ENCODE results near the gene SHISA7.

SHISA7 gene

GRCh38 chr19:55459551-55459949, 16.4 kb upstream of the SHISA7 start:
- no peak overlapping the region for H3K27ac ChIP-seq
- H3K36me3 ChIP-seq: no peaks in the 10 kb centered on the region
- no peaks in the 10 kb centered on the region for H3K9me3 ChIP-seq
- peaks cover 12 to 16% of the 10 kb centered on the region in 2 experiments for H3K4me1 ChIP-seq (ENCODE audit: control insufficient read depth in 1 of 2, insufficient read depth in 1 of 2, low read depth in 1 of 2, low read length in 1 of 2)
- no peak overlapping the region for H3K4me3 ChIP-seq (ENCODE audit: low read depth in 1 of 2, low read length in 1 of 2)
- no peaks in the 10 kb centered on the region for H3K27me3 ChIP-seq
- TF ChIP-seq CTCF (IDR thresholded peaks at IDR 0.05): no peak

DNA sequence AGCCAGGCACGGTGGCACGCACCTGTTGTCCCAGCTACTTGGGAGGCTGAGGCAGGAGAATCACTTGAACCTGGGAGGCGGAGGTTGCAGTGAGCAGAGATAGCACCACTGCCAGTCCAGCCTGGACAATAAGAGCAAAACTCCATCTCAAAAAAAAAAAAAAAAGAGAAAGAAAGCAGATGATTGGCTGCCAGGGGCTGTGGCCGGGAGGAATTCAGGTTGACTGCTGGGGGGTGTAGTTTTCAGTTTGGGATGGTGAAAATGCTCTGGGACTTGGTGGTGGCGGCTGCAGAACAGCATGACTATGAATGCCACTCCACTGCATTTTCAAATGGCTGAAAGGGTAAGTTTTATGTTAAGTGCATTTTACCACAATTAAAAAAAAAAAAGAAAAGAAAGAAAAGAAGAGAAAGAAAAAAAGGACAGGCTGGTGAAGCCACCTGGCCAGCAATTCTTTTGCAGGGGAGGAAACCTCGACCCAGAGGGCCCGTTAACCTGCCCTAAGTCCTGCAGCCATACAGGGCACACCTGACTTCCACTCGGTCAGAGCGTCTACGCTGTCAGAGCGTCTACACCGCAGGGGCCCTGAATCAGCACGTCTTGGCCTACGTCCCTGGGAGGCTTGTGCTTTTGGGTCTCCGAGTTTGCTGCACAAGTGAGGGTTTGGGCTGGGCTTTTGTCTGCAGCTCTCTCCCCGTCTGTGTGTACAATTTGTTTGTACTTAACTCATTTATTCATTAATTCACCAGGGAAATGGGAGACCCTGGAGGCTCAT, 14.8 kb upstream of the SHISA7 start:
- H3K9me3 ChIP-seq: no peaks in the 10 kb centered on the region
- TF ChIP-seq CTCF (IDR thresholded peaks at IDR 0.05): no peak
- H3K27me3 ChIP-seq: peaks cover 14% of the 10 kb centered on the region
- no peak overlapping the region for H3K4me3 ChIP-seq (ENCODE audit: low read depth in 1 of 2, low read length in 1 of 2)
- H3K27ac ChIP-seq: no peak overlapping the region
- H3K36me3 ChIP-seq: no peaks in the 10 kb centered on the region
- H3K4me1 ChIP-seq (ENCODE audit: control insufficient read depth in 1 of 2, insufficient read depth in 1 of 2, low read depth in 1 of 2, low read length in 1 of 2): peaks cover 12 to 16% of the 10 kb centered on the region in 2 experiments

DNA sequence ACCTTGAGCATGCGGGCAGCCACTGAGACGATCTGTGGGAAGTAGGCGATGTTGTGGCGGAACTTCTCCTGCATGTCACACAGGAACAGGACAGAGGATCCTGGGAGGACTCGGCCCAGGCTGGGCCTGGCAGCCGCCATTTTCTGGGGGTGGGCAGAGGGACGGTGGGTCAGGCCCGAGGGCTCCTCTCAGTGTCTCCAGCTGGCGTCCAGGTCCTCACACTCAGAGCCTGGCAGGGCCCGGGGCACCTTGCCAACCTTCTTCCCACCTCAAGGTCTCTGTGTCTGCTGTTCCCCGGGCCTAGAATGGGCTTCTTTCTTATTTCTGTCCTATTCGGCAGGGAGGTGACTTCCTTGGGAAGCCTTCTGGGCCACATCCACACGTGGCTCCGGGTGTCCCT, 13.2 kb upstream of the SHISA7 start:
- Histone ChIP-seq H3K4me1 (ENCODE audit: control insufficient read depth in 1 of 2, insufficient read depth in 1 of 2, low read depth in 1 of 2, low read length in 1 of 2) (peaks cover 3 to 5% of the 10 kb centered on the region in 2 experiments), H3K36me3 (no peaks in the 10 kb centered on the region), H3K27ac (no peak overlapping the region), H3K4me3 (ENCODE audit: low read depth in 1 of 2, low read length in 1 of 2) (no peak overlapping the region), H3K27me3 (peaks cover 29% of the 10 kb centered on the region), H3K9me3 (no peaks in the 10 kb centered on the region)
- TF ChIP-seq CTCF (IDR thresholded peaks at IDR 0.05): no peak

GRCh38 chr19:55455576-55456235, 12.6 kb upstream of the SHISA7 start:
- Histone ChIP-seq H3K27me3 (peaks cover 36% of the 10 kb centered on the region), H3K4me3 (ENCODE audit: low read depth in 1 of 2, low read length in 1 of 2) (no peak overlapping the region), H3K4me1 (ENCODE audit: control insufficient read depth in 1 of 2, insufficient read depth in 1 of 2, low read depth in 1 of 2, low read length in 1 of 2) (no peaks in the 10 kb centered on the region), H3K27ac (no peak overlapping the region), H3K36me3 (no peaks in the 10 kb centered on the region), H3K9me3 (no peaks in the 10 kb centered on the region)
- no peak for TF ChIP-seq CTCF (IDR thresholded peaks at IDR 0.05)

DNA sequence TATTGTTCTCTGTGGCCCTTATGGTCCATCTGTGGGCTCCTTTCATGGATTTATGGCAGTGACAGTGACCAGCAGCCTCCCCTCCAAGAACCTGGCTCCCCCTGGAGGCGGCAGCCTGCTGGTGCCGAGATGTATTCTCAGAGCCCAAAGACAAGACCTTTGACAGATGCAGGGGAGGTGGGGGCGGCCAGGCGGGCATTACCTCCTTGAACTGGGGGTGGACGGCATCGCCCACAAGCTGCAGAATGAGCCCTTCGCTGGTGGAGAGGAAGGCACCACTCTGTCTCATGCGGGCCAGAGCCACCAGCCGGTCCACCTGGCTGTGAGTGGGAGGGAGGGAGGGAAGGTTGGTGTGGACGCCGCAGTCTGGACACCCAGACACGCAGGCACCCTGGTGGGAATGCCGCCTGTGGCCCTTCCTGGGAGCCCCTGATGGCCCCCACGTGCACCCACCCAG, 11.7 kb upstream of the SHISA7 start:
- no peaks in the 10 kb centered on the region for H3K36me3 ChIP-seq
- TF ChIP-seq CTCF (IDR thresholded peaks at IDR 0.05): peak; percentile 25
- H3K9me3 ChIP-seq: no peaks in the 10 kb centered on the region
- H3K27me3 ChIP-seq: peaks cover 43% of the 10 kb centered on the region
- H3K27ac ChIP-seq: no peak overlapping the region
- H3K4me3 ChIP-seq (ENCODE audit: low read depth in 1 of 2, low read length in 1 of 2): no peak overlapping the region
- no peaks in the 10 kb centered on the region for H3K4me1 ChIP-seq (ENCODE audit: control insufficient read depth in 1 of 2, insufficient read depth in 1 of 2, low read depth in 1 of 2, low read length in 1 of 2)

All from neutrophil (primary cell).